ENCODE data around the gene ZC3H14.

Gene ZC3H14

DNA sequence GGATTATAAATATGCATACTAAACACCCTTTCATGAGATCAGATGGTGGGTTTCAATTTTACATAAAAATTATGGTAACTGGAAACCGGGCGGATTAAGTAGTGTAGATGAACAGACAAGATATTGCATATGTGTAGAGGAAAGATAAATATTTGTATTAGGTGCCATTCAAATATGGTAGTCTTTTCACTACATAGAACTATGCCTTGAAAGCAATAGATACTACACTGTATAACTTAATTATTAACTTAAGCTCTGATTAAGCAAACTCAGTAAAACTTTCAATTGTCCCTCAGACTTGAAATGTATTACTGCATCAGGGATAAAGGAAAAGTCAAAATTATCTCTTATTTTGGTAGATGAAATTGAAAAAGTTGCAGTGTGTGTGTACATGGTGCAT is 10.0 kb upstream of the ZC3H14 start:
- DNase-seq (ENCODE audit: low spot score): no peak

DNA sequence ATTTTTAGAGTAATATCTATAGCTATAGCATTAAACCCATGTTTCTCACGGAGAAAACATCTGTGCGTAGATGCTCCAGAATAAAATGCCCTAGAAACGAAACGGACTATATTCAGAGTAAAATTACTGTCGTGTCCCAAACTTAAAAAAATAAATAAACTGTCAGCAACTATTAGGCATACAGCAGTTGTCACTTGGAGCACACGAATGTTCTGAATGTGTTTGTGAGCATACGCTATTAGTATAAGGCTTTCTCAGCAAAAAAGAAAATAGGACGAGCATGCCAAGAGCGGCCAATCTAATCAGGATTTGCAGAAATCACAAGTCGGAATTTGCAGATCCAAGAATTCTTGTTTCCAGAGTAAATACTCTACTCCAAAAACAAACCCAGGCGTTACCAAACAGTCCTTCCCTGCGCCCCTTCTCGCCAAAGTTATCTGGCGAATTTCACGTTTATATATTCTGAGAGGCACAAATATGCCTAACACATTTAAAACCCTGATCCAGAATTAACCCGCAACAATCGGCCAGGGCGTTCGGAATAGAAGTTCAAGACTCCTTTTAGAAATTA is 8.9 kb upstream of the ZC3H14 start:
- DNase-seq (ENCODE audit: low spot score): no peak

DNA sequence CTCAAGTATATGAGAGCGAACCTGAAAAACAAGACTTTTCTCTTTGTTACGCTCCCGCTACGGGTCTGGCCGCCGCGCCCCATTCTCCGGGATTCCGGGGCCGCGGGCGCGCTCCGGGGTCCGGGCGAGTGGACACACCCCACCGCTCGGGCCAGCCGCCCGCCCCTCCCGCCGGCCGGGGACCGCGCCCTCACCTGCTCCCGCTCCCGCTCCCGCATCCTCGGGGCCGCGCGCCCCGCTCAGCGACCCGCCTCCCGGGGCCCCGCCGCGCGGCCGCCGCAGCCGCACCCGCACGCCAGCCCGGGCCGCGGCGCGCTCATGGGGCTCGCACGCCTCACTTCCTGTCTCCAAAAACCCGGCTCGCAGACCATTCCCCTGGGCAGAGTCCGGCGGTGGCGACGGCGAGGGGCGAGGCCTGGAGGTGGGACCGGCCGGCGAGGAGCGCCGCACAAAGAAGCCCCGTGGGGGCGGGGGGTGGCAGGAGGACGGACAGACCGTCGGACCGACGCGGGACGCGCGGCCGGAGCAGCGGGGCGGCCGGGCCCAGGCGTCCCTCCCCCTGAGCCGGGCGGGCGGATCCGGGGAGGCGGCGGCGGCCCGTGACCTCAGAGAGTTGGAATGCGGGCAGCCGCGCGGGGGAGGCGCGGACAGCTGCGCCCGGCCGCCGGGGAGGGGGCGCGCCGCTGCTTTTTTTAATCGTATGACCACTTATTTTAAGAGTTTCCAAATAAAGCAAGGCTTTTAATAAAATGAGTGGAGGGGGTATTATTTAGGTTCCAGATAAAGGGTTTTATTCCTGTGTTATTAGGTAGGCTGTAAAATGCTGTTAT is 8.2 kb upstream of the ZC3H14 start, which contains the start of gene PTPN21:
Gene PTPN21, minus strand, starts transcription at position 551 of the 830 bp plus-strand sequence. CDS start 4,590 bp downstream, outside the sequence.
- DNase-seq (ENCODE audit: low spot score): no peak

DNA sequence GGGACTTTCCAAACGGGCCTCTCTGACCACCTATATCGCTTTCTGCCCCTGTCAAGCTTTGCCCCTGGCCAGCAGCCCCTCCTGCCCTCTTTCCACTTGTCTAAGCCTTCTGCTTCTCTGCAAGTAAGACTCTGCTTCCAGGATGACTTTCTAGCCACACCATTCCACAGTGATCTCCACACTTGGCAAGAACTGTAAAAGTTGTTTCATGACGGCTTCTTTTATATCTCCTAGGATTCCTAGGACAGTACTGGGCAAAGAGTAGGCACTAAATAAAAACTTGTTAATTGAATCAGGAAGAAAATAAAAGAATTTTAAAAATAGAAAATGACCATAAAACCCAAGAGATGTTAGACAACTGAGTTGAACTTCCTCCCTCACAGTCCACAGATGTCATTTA is 6.3 kb upstream of the ZC3H14 start:
- DNase-seq (ENCODE audit: low spot score): no peak

DNA sequence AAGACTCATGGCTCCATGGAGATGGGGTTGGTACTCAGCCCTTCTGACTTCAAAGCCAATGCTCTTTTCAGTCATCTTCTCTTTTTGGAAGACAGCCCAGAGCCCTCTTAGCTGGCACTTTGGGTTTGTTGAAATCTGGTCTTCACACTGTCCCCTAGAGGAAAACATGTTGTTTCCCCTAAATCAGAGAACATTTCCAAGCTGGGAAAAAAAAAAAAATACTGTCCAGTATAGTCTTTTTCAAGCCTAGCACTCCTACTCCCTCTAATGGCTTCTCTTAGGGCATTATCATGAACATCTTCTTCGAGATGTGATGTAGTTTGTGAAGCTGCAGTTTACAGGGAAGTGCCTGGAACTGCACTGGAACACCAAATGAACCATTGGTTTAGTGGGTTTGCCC is 3.0 kb upstream of the ZC3H14 start:
- DNase-seq (ENCODE audit: low spot score): no peak

DNA sequence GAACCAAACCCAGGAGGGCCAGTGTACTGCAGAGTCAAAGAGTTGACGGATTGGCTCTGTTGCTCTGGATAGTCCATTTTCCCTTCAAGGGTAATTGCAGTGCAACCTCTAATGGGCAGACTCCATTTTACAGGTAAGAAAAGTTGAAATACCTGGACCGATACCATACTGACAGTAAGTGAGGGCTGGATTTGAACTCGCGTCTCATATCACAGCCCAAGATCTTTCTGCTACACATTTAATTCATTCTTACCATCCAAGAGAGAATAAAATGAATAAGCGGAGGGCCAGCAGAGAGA is 356 bp upstream of the ZC3H14 start:
- DNase-seq (ENCODE audit: low spot score): no peak

DNA sequence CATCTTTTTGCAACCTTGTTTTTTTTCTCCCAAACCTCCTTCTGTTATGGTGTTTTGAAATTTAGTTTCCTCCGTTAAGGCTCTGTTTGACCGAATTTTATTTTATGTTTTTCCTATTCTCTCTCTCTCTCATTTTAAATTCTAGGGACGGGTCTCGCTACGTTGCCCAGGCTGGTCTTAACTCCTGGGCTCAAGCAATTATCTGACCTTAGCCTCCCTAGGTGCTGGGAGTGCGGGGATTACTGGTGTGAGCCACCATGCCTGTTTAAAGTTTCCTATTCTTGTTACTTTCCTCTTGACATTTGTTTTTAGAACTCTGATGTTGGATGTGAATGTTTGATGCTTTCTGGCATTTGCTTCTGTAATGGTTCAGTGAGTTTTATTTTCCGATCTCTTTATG is 1.0 kb downstream of the ZC3H14 start:
- DNase-seq (ENCODE audit: low spot score): no peak

DNA sequence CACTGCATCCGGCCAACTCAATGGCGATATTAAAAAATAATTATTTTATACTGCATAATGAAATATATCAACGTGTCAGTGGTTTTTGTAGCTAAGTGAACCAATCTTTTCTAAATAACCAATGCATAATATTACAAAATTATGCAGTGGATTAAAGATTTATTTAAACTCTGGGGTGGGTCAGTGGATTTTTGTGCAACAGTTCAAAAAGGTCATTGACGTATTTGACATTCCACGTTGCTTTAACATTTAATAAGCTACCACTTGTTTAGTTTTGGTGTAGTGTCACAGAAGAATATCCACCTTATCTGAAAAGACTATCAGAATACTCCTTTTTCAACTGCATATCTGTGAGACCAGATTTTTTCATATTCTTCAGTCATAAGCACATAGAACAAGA is 2.6 kb downstream of the ZC3H14 start:
- no peak for DNase-seq (ENCODE audit: low spot score)

DNA sequence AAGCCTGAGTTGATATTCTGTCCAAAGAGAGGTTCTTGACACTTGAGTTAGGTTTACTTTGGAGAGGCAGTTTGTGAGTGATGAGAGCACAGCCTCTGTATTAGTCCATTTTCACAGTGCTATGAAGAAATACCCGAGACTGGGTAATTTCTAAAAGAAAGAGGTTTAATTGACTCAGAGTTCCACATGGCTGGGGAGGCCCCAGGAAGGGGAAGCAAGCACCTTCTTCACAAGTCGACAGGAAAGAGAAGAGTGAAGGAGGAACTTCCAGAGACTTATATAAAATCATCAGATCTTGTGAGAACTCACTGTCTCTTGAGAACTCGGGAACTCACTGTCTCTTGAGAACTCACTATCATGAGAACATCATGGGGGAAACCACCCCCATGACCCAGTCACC is 5.4 kb downstream of the ZC3H14 start:
- no peak for DNase-seq (ENCODE audit: low spot score)

DNA sequence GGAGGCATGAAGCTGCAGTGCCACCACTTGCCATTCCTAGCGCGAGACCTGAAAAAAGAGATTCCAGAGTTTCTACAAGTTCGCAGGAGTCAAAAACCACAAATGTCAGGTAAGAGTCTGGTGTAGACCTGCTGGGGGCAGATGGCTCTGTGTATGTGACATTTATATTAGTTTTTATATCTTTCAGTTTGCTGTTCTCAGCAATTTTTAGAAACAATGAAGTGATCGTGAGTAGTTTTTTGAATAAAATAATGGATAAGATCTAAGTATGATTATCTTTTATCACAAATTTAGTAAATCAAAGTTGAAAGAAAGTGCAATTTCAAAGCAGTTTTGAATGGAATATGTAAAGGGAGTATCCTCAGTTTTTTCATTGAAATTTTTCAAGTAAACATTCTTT is 9.3 kb downstream of the ZC3H14 start:
- DNase-seq (ENCODE audit: low spot score): no peak

DNA sequence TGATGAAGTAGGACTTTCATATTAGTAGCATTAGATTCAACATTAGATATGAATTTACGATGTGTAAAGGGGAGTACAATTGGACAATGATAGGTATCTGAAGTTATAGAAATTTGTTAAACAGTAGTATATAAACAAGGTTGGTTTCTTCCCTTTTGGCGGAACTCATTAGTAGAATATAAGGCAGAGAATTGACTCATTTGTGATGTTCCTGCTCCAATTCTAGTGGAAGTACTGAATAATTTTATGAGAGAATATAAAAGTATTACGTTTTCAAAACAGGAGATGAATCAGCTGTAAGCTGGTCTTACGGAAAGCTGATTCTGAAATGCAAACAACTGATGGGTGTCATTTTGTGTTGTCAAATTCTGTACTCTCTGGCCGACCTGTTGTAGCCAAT is 13.4 kb downstream of the ZC3H14 start:
- no peak for DNase-seq (ENCODE audit: low spot score)

DNA sequence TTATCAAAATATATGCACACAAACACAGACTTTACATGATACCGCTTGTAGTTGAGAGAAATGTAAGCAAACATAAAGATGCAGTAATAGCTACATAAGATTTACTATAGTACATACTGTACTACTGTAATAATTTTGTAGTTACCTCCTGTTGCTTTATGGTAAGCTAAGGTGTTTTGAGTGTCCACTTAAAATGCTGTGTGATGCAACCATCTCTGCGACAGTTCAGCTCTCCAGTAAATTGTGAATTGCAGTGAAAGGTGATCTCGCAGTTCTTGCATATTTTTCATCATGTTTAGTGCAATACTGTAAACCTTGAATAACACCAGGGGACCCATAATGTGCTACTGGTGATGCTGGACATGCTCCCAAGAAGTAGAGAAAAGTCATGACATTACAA is 21.6 kb downstream of the ZC3H14 start:
- DNase-seq (ENCODE audit: low spot score): no peak

DNA sequence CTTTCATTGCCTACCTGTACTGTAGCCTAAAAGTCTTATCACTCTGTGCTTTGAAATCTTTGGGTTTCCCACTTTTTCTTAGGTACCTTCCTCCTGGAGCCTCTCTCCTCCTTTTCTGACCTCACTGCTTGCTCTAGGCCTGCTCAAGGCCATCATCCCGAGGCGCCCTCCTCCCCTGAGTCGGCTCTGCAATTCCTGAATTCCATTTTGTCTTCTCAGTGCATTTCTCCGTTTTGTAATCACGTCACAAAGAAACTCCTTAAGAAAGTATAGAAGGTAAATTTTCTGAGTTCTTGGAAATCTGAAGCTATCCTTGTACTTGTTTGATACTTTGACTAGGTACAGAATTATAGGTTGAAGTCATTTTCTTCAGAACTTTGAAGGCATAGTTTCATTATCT is 25.2 kb downstream of the ZC3H14 start:
- no peak for DNase-seq (ENCODE audit: low spot score)

DNA sequence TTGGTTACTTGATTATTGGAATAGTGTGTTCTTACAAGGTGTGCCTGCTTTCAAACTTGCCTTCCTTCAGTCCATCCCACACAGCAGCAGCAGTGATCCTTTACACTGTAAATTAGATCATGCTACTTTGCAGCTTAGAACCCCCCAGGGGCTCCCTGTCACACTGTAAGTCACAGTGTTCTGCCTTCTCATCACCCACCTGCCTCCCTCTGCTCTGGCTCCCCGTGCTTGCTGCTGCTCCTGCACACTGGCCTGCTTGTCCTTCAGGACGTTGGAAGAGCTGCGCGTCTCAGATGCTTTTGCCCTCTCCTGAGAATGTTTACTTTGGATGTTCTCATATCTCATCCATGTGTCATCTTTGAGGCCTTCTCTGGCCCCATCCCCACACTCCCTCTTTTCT is 27.3 kb downstream of the ZC3H14 start:
- no peak for DNase-seq (ENCODE audit: low spot score)

DNA sequence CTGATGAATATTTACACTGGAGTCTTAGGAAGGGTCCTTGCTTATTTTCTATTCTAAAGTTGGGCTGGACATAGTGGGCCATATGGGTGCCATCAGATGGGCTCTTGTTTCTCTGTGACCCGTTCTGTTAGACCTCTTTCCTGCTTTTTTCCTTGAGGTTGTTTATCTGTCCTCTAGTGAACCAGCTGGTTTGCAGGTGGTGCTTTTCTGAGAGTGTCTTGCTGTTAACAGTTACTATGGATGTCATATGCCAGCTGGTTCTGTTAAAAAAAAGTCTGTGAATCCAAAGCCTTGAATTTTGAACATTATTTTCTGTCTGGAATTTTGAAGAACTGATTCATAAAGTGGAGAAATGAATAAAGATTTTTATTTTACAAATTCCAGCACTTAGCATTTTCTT is 29.2 kb downstream of the ZC3H14 start:
- no peak for DNase-seq (ENCODE audit: low spot score)

DNA sequence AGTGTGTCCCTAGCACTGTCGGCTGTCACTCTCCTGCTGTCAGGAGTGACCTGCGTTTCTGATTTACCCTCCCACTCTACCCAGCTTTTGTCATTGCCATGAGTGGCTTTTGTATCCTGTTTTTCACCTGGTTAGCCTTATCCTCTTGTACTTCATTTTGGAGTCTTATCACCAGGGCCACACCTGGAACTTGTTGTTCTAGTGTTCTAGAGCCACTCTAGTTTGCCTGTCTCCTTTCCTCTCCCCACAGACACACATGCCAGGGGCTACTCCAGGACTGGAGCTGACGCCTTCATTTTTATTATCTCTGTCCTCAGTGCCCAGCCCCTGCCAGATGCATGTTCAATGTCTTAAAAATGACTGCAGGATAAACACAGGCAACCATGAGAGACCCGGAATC is 34.2 kb downstream of the ZC3H14 start:
- DNase-seq (ENCODE audit: low spot score): no peak

DNA sequence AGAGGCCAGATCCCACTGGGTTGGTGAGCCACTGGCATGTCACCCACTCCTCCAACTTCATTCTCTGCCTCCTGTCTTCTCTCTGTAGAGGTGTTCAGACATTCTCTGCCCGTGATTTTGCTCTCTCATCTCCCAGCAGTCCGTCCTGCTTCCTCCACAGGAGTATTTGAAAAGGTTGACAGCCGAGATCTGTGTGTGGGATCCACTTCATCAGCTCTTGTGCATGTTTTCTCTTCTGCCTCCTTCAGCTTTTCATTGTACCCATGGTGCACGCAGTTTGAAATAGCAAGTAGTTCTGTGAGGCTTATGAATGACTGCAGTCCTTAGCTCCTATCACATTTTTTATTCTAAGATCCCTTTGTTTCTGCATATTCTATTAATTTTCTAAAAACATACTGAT is 34.8 kb downstream of the ZC3H14 start:
- DNase-seq (ENCODE audit: low spot score): no peak

DNA sequence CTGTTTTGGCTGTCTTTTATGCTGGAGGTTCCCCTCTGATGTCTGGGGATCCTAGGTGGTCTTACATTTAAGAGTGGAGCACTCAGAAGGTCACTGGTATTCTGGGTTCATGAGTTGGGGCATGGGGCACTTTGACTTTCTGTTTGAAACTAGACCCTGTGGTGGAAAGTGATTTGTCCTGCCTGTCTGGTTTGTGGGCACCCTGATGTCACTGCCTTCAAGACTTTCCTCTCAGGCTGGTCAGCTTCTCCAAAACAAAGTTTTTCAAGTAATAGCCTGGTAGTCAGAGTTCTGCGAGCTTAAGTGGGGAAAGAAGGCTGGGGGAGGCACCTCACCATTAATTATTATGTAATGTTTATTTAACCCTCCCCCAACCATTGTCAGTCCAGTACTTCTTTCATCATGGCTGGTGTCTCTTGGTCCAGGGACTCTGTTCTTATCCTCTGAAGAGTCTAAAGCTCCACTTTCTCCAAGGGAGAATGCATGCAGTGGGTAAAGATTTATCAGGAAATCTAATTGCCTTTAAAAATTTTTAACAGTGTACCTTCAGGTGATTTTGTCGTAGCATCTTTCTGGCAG is 35.3 kb downstream of the ZC3H14 start:
- no peak for DNase-seq (ENCODE audit: low spot score)

DNA sequence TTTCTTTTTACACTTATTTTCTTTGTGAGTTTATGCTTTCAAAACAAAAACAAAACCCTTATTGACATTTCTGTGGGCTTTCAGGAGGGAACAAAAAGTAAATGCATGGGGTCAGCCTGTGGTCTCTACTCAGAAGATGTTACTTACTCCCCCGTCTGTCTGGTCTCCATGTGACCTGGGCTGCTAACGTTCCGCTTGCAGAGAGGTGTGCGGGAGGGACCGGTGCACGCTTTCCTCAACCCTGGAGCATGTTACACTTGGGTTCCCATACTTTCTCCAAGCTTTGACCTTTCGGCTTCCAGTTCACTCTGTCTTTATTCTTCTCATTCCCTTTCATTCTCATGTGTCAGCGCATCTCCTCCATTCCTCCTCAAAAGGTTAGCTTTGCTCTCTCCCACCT is 36.5 kb downstream of the ZC3H14 start:
- DNase-seq (ENCODE audit: low spot score): no peak

DNA sequence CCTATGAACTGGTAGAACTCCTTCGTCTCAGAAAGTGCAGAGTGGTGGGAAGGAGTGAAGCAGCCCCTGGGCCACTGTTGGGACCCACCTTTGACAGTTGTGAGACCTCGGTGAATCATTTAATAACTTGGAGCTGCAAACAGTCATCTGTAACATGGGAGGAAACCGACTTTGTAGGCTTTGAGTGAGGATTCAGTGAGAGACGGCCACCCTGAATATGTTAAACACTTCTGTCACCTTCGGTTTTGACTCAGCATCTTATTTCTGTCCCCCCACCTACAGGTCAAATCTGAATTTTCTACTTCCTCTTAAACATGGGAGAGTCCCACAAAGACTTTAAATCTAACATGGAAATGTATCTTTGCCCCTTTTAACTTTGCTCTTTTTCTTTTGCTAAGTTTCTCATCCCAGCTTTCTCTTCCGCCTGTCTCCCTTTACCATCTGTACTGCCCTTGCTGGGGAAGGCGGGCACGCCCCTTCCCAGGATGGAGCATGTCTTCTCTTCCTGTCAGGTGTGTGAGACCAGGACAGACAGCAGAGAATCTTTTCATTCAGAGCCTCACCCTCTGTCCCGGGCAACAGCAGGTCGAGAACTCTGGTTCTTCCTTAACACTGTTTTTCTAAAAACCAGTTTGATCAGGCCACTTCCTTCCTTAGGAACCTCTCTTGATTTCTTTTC is 37.1 kb downstream of the ZC3H14 start:
- no peak for DNase-seq (ENCODE audit: low spot score)

DNA sequence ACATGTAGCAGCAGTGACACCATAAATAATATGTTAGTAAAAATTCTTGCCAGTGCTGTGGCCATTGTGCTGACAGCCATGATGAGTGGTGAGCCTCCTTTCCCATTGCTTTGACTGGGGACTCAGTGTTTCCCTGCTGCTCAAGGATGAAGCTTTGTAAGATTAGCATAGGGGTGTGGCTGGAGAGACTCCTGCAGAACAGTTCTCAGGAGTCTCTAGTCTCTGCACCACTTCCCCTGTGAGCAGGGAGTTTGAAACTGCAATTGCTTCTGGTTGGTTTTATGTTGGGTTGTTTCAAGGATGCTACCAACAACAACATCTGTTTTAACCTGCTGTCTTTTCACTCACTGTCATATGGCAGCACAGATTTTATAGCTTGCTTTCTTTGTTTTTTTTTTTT is 41.4 kb downstream of the ZC3H14 start:
- no peak for DNase-seq (ENCODE audit: low spot score)

DNA sequence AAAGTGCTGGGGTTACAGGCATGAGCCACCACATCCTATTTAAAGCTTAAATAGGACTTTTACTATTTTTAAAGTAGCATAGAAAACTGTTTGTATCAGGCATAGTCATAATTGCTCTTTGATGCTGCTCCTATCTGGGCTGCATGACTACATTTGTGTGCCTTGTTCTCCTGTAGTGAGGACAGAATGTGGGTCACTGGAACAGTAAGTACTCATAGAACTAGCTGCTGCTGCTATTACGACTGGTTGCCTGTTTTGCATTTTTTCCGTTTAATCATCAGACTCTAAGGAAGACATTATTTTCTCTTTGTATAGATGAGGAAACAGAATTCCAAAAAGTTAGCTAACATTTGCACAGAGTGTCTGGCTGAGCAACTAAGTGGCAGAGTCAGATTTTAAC is 42.8 kb downstream of the ZC3H14 start:
- DNase-seq (ENCODE audit: low spot score): no peak

DNA sequence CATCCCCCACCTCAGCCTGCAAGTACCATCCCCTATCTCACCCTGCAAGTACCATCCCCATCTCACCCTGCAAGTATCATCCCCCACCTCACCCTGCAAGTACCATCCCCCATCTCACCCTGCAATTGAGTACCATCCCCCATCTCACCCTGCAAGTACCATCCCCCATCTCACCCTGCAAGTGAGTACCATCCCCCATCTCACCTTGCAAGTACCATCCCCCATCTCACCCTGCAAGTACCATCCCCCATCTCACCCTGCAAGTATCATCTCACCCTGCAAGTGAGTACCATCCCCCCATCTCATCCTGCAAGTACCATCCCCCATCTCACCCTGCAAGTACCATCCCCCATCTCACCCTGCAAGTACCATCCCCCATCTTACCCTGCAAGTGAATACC is 45.0 kb downstream of the ZC3H14 start:
- DNase-seq (ENCODE audit: low spot score): no peak
